Stimulated activated CD4-positive, alpha-beta T cell treated with anti-CD3 and anti-CD28 coated beads, Interleukin-4, amount 100 ng/mL, for 24 hours (primary cell): ENCODE results near the gene PDE8A.
"Not testable (repeated sequence)": the region's sequence is repeated elsewhere in the genome, so short reads cannot be mapped to it uniquely, and the experiment has no call there.

Experiments
- DNase-seq: peaks from one replicate; pipeline ENCODE4 v3.0.0-alpha.2; 2020

PDE8A gene

DNA sequence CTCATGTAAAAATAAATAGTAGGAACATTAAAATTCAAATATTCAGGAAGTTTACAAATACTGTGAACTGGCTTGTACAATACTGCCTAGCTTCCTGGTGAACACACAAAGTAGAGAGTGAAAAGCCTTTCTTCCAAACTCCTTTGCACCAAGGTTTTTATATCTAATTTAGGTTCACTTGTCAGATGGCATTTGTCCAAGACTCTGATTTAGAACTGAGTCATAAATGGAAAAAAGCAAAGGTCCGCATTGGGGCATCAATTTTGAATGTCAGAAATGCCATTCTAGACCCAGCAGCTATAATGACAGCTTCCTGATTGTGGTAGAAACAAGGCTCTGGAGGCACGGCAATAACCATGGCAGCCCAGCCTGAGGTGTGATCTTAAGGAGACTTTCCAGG is 160.7 kb downstream of the PDE8A start:
- DNase-seq = no peak

DNA sequence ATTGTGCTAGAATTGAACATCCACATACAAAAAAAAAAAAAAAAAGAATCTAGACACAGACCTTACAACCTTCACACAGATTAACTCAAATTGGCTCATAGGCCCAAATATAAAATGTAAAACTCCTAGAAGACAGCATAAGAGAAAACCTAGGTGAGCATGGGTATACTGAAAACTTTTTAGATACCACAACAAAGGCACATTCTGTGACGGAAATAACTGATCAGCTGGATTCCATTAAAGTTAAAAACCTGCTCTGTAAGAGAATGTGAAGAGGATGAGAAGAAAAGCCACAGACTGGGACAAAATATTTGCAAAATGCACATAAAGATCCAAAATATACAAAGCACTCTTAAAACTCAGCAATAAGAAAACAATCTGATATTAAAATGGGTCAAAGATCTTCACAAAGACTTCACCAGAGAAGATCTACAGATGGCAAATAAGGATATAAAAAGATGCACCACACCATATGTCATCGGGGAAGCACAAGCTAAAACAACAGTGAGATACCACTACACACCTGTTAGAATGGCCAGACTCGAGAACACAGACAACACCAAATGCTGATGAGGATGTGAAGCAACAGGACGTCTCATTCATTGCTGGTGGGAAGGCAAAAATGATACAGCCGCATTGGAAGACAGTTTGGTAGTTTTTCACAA is 167.9 kb downstream of the PDE8A start:
- no peak for DNase-seq

- DNase-seq = no peak
Observed at GRCh38 chr15:85150130-85150480, 168.4 kb downstream of the PDE8A start.

- DNase-seq = no peak
Observed at GRCh38 chr15:85151145-85151544, 169.5 kb downstream of the PDE8A start.

DNA sequence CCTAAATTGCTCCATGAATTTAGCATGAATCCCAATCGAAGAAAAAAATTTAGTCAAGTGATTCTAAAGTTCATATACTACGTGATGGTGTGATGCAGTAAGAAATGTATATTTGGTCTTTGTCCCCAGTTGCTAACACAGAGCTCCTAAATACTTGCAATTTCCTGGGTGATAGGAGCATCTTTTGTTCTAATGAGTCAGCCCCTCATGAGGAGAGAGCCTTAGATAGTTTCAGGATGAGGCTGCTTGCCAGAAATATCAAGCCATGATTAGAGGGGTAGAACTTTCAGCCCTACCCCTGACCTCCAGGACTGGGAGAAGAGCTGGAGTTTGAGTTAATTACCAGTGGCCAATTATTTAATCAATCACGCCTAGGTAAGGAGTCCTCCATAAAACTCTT is 170.2 kb downstream of the PDE8A start:
- no peak for DNase-seq

DNA sequence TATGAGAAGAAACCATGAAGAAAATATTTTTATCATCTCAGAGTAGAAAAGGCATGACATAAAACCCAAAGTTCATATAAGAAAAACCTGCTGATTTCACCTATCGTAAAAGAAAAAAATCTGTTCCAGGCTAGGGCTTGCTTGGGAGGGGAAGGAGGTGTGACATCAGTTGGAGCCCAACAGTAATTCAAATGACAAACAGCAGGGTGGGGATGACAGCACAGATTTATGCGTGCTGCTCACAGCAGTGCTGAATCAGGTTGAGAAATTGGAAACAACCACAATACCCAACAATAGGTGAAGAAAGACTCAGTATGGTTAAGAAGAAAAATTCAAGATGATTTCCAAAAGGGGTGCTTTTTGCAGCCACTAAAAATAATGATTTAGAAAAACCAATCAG is 172.4 kb downstream of the PDE8A start:
- DNase-seq = no peak

GRCh38 chr15:85155360-85155759 is 173.7 kb downstream of the PDE8A start:
- no peak for DNase-seq

DNA sequence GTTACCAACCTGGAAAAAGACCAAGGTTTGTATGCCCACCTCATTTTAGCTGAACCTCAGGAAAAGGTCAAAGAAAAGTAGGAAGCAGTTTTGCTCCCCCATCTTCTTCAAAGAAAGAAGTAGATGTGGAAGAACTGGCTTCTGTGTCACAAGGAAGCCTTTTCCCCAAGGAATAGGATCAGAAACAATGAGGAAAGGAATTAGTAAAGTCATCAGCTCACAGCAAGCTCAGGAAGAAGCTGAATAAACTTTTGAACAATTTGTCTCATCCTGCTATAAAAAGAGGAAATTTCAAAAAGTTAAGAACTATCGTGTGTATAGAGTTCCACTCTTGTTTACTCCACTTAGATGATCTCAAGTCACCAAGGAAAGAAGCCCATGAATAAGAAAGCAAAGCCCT is 174.2 kb downstream of the PDE8A start:
- DNase-seq = no peak

DNA sequence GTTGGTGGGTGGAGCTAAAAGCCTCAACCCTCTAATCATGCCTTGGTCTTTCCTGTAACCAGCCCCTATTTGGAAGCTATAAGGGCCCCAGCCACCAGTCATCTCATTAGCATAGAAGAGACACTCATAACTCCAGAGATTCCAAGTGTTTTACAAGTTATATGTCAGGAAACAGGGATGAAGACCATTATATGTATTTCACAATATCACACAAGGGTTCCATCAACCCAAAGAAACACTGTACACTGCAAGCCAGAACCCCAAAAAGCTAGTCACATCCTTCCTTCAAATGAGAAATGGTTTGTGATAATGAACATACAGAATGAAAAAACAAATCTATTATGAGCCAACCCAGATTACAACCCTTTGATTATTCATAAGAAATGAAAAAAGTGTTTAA is 175.7 kb downstream of the PDE8A start:
- no peak for DNase-seq

DNA sequence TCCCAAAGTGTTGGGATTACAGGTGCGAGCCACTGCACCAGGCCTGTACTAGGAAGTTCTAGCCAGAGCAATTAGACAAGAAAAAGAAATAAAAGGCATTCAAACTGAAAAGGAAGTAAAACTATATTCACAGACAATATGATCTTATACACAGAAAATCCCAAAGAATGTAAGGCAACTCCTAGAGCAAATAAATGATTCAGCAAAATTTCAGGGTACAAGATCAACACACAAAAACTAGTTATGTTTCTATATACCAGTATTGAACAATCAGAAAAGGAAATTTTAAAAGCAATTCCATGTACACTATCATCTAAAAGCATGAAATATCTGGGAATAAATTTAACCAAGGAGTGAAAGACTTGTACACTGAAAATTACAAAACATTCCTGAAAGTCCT is 180.6 kb downstream of the PDE8A start:
- DNase-seq = no peak

- DNase-seq = no peak
Observed at GRCh38 chr15:85164841-85165466, 183.3 kb downstream of the PDE8A start.

- DNase-seq = no peak
Observed at GRCh38 chr15:85167568-85167967, 185.9 kb downstream of the PDE8A start.

- peak; percentile 23 for DNase-seq
Observed at GRCh38 chr15:85168642-85169173, 187.1 kb downstream of the PDE8A start.

DNA sequence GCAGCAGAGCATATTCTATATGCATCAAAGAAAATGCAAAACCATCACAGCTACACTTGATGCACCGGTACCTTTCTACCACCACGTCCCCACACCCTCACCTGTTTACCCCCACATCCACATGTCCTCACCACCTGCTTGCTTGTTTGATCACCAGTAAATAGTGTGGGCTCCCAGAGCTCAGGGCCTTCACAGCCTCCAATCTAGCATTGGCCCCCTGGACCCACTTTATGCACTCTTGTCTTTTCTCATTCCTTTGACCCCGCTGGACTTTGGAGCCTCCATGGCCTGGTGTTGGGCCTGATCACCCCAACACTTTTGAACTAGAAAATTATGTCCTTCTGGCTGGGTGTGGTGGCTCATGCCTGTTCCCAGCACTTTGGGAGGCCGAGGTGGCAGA is 190.1 kb downstream of the PDE8A start:
- no peak for DNase-seq

GRCh38 chr15:85172846-85173490 is 191.3 kb downstream of the PDE8A start:
- DNase-seq = no peak

DNA sequence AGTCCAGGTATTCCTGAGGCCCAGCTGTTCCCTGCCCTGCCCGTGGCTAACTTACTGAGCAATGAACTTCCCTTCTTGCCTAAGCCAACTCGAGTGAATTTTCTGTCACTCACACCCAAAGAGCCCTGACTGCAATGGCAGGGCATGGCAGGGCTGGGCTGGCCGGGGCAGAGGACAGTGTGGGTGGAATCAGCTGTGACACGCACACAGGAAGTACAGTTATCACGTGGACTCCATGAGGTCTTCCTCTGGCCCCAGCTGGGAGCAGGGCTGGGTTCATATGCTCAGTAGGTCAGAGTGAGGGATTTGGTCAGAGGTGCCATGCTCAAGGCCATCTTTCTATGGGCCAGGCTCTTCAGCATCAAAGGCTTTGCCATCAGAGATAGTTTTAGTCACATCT is 192.0 kb downstream of the PDE8A start:
- not testable (repeated sequence) for DNase-seq

- DNase-seq = no peak
Observed at GRCh38 chr15:85174521-85174920, 192.9 kb downstream of the PDE8A start.

- not testable (repeated sequence) for DNase-seq
Observed at GRCh38 chr15:85177042-85177515, 195.4 kb downstream of the PDE8A start.

- no peak for DNase-seq
Observed at GRCh38 chr15:85178308-85178707, 196.7 kb downstream of the PDE8A start.

GRCh38 chr15:85179700-85180099 is 198.0 kb downstream of the PDE8A start:
- DNase-seq = no peak

- DNase-seq = not testable (repeated sequence)
Observed at GRCh38 chr15:85185350-85185749, 203.7 kb downstream of the PDE8A start.

GRCh38 chr15:85188171-85188577 is 206.5 kb downstream of the PDE8A start:
- DNase-seq = not testable (repeated sequence)
